HUDEP-2 (cell line): ENCODE data around the gene NXPH3.

Experiments used
- DNase-seq, 76 experiments: peaks; one replicate each; lab custom pipeline; 2025; ENCODE audit not compliant: unreplicated experiment in 76 of 76; lab: John Stamatoyannopoulos, UW

NXPH3 gene

DNA sequence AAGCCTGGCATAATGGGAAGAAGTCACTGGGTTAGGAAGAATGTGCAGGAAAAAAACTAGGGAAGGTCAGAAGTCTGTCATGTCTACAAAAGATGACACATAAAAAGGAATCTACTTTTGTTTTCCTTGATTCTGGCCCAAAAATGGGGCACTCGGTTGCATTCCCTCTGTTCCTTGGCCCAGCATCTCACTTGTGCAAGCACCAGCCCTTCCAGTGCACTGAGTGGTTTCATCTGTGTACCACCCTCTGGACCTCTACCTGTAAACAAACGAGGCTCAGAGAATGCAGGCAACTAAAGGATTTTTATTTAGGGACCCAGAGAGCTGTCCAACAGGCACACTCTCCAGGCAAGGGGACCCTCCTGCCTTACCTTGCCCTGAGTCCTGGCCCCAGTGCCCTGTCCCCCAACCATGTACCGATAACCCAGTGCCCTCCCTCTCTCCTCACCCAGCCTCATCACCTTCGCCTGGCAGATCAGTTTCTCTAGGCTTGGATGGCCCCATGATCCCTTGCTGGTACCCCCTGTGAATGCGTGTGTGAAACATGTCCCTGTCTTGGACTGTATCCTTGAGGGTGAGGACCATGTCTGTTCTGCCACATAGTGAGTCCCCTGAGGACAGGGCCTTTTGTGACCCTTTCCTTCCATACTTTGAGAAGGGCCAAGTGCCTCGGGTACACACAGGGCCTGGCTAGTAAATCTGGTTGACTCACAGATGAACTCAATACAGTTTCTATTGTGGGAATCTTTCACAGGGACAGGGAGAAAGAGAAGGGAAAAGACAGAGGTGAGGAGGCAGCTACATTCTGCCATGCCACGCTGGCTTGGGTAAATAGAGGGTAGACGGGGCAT lies 13.3 kb downstream of the NXPH3 start:
- no peak for DNase-seq

DNA sequence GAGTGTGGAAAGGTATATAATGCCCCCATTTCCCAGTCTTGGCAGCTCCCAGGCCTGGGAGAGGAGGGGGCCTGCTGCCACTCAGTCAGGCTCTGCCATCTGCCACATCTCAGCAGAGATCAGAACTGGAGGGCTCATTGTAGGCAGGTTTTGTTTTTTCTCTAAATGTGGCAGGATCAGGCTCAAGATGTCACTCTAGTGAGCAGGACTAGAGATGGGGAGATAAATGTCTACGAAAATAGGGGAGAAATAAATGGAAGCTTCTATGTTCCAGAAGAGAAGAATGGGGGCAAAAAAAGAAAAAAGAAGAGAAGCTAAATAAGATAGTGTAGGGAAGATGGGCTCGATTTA lies 13.9 kb downstream of the NXPH3 start:
- no peak for DNase-seq

GRCh38 chr17:49590874-49591273 lies 15.2 kb downstream of the NXPH3 start:
- no peak for DNase-seq

DNA sequence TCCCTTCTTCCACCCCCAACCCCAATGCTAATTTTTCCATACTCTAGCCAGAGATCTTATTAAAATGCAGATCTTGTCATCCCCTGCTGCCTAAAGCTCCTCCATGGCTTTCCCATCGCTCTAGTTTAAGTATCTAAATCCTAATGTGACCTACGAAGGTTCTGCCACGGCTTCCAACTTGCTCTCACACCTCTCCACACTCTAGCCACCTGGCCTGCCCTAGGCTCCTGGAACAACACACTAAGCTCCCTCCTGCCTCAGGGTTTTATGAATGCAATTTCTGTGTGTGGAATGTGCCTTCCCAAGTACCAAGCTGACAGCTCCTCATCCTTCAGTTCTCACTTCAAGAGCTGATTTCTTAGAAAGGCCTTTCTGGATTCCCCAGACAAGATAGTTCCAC lies 16.6 kb downstream of the NXPH3 start:
- DNase-seq, result no peak

DNA sequence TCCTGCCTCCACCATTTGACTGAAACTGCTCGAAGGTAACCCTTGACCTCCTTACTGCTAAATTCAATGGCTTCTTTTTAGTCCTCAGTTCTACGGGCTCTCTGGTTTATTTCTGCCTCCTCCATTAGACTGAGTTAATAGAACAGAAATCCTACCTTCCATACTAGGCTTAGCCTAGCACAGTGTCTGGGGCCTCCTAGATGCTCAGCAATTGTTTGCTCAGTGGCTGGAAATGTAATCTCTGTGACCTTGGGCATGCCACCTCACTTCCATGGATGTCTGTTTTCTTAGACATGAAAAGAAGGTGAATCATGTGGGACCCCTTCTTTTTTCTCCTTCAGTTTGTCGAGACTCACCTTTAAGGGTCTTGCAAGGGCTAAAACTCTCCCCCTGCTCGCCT lies 19.7 kb downstream of the NXPH3 start:
- no peak for DNase-seq

- DNase-seq, result no peak
Observed at GRCh38 chr17:49595980-49596379, 20.3 kb downstream of the NXPH3 start.

DNA sequence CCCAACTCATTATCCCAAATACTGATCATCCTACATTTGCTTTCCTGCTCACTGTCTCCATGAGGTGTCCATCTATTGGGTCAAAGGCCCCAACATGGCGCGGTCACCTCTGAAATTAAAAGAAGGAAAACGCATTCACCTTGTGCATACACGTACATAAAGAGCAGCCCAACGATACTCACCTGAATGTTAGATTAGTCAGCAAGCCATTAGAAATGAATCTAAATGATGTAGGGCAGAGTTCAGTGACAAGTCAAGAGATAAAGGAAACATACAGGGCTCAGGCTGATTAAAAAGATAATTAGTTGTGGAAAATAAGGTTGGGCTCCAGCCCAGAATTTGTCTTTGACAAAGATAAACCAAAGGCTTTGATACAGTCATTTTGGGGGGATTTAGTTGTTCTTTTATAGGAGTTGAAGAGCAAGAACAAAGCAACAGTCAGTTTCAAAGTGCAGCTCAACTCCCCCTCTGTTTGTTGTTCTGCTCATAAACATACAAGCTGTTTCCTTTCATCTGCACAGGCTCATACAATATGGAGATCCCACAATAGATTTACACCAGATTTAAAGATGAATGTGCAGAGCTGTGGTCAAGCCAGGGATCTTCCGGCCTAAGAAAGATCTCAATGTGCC lies 21.1 kb downstream of the NXPH3 start:
- DNase-seq, result no peak

GRCh38 chr17:49597436-49597835 lies 21.8 kb downstream of the NXPH3 start:
- DNase-seq, result no peak

- DNase-seq, result no peak
Observed at GRCh38 chr17:49597928-49598655, 22.4 kb downstream of the NXPH3 start.

DNA sequence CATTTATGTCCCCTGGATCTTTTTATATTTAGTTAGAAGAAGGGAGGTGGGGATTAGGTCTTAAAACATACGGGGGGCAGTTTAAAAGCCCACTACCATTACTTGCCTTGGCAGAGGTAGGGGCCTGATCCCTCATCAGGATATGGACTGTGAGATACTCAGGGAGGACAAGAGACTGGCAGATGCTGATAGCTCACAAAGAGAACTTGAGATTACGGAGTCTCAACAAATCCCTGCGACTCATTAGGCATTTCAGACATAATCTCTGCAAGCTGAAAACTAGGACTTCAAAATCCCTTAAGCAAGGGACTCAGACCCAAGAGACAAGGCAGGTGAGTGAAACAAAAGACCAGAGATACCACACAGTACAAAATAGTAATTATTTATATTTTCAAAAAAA lies 23.2 kb downstream of the NXPH3 start:
- no peak for DNase-seq

- DNase-seq, result no peak
Observed at GRCh38 chr17:49600949-49601348, 25.3 kb downstream of the NXPH3 start.

DNA sequence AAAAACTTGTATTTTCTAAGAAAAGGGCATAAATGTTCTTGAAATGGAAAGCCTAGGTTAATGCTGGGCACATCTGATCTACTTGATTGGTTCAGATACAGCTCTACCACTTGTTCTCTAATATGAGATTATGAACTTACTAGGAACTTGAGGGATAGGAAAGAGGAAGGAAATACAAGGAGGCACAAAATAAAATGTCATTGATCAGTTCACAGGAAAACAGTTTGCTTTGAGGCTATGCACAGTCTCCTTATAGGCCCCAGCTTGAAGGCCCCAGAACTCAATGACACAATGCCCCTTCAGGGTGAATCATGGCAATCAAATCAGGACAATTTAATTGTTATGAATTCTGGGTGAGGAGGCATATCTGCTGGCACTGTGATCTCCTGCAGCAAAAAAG lies 27.1 kb downstream of the NXPH3 start:
- DNase-seq, result no peak

DNA sequence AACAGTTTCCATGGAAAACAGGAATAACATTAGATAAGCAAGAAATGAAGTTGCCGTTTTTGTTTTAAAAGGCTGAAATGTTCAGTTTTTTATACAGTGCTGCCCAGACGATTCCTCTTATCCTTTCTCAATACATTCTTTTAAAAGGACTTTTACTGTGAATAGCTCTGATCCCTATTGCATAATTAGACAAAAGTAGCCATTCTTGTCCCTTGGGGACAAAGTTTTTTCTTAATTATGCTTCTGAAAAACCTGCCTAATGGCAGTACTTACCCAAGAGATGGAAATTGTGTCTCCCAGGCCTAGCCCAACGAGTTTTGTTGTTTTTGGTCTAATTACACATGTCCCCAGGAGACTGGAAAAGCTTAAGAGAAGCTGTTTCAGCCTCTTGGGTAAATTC lies 27.6 kb downstream of the NXPH3 start:
- DNase-seq, result no peak

GRCh38 chr17:49603720-49604119 lies 28.0 kb downstream of the NXPH3 start:
- no peak for DNase-seq

GRCh38 chr17:49604314-49604869 lies 28.7 kb downstream of the NXPH3 start:
- DNase-seq, result no peak

DNA sequence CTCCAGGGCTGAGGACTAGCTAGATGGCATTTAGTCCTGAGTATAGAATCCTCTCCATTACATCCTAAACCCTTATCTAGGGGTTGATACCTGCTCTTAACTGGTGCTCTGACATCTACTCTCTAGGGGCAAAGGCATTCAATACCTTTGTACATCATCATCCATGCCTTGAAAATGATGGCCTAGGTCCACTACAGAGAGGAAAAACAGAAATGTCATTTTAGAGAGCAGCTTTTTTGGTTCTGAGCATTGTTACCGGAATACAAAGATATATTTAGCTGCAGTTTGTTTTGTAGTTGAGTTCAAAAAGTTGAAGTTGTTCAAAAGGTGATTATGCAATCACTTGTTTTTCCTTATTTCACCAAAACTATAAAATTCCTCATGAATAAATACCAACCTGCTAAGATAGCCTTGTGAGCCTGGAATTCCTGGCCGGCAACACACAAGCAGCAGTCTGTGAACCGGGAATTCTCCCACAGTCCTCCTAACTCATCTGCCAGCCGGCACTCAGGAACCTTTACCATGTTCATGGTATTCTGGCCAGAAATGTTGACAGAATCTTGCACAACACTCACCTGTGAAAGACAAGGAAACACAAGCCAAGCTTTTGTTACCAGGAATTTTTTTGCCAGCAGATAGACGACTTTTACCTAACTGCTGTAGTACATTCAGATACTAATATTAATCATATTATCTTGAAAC lies 35.4 kb downstream of the NXPH3 start:
- DNase-seq, result no peak

DNA sequence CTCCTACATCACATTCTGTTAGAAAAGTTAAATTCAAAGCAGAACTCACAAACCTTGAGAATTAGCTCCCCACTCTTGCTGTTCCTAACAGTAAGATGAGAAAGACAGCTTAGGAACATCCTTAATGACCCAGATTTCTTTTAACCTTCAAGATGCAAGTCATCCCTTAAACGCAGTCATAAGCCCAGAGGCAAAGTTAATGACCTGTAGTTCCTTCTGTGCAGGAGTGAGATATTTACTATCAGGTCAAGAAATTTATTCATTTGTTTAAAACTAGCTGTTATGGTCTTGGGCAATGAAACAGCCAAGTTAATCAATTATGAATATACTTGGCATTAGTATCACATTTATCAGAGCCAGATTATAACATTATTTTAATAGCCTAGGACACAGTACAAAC lies 37.1 kb downstream of the NXPH3 start:
- DNase-seq, result no peak

- no peak for DNase-seq
Observed at GRCh38 chr17:49613182-49613800, 37.6 kb downstream of the NXPH3 start.

- DNase-seq, result no peak
Observed at GRCh38 chr17:49616086-49616485, 40.4 kb downstream of the NXPH3 start.

DNA sequence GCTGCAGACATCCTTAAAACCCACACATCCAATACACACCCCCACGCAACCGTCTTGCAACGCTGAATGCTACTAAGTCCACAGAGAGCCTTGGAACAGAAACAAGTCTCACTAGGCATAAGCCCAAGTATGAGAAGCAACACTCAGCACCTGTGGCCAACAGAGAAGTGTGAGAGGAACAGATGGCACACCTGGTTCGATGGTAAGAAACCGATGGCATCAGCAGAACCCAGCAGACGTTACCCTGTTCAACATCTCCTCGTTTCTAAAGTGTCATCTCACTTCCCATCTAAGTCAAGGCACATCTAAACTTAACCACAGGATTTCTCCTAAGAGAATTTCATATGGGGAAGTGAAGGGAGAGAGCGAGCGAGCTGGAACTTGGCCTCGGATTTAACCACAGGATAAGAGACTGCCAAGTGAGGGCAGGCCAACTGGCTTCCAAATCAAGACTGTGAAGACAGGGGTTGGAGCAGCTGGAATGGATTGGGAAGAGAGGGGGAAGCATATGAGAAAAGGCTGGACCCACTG lies 41.0 kb downstream of the NXPH3 start:
- DNase-seq, result no peak
